ENCODE measurements around the gene ANKRD23.

Gene ANKRD23

DNA sequence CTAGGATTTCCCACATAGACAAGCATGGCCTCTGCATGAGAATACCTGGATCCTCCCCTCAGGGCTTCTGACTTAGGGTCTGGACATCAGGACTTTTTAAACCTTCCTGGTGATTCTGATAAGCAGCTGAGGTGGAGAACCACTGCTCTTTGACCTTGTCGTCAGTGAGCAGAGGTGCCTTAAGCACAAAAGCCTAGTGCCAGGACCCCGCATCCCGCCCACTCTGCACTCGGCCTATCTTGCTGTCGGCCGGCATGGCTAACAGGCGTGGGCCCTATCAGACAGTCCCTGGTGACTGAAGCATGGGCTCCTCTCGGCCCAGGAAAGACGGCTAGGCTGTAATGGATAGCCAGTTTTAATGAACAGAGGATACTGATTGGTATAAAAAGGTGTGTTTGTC, 6.2 kb downstream of the ANKRD23 start:
- DNase-seq (ENCODE audit: low read depth): no peak

DNA sequence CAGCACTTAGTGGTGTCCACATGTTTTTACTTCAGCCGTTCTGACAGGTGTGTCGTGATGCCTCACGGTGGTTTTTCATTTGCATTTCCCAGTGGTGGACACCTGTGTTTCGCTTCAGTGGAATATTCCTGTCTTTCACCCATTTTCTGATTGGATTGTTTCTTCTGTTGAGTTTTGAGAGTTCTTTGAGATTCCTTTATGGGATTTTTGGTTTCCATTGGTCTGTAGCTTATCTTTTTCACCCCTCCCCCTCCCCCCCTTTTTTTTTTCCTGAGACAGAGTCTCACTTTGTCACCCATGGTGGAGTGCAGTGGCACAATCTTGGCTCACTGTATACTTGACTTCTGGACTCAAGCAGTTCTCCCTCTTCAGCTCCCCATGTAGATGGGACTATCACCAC, 8.0 kb downstream of the ANKRD23 start:
- DNase-seq (ENCODE audit: low read depth): no peak

DNA sequence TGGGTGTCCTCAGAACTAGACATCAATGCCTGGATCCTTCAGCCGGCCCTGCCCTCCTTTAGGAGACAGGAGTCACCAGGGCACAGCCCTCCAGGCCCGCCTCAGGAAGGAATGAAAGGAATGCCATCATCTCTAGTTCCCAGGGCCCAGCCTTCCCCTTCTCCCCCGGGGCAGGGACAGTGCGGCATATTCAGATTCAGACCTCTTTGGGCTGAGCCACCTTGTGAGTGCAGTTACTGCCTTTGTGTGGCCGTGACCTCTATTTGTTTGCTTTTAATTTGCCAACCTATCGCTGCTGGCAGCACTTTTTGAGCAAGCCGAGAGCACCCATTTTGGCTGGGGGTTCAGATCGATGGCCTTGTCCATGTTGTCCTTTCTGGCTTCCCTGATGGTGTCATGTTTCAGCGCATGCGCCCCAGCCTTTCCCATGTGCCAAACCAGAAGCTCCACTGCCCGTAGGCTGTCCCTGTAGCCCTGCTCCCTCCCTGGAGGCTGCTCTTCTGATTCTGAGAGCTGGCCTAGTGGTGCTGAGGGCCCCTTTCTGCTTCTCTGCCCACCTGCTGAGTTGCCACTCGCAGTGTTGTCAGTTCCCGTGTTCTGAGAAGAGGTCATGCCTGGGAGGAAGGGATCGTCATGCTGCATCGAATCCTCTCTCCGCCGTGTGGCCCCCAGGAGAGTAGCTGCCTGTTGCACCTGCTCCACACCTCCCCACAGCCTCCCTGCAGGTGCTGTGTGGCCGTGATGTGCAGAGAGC, 10.9 kb downstream of the ANKRD23 start:
- DNase-seq (ENCODE audit: low read depth): no peak

DNA sequence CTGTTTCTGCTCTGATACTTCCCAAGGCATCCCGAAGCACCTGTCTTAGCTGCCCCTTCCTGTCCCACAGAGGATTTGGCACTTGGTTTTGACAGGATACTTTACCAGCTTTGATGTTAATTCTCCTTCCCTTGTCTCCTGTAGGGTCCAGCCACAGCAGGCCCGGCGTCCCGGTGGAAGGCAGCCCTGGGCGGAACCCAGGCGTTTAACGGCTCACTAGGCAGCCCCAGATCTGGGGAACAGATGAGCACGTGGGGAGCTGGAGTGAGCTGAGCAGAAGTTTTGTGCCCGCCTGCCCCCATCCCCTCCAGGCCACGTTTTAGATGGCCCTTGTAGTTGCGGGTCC, 11.4 kb downstream of the ANKRD23 start:
- DNase-seq (ENCODE audit: low read depth): no peak

DNA sequence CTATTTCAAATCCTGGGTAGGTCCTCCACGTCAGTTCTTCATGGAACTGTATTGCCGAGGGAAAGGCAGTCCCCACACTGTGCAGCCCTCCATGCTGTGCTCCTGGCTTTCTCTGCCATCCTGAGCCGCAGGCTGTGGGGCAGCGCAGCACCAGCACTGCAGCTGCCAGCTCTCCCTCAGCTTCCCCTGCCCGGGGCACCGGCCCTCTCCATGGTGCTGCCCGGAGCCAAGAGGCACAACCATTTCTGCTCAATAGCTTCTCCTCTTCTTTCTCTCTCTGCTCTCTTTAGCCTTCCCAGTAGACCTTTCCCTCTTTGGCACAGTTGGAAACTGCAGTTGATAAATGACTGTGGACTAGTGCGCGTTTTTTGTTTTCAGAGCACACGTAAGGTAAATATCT, 12.1 kb downstream of the ANKRD23 start:
- DNase-seq (ENCODE audit: low read depth): no peak

DNA sequence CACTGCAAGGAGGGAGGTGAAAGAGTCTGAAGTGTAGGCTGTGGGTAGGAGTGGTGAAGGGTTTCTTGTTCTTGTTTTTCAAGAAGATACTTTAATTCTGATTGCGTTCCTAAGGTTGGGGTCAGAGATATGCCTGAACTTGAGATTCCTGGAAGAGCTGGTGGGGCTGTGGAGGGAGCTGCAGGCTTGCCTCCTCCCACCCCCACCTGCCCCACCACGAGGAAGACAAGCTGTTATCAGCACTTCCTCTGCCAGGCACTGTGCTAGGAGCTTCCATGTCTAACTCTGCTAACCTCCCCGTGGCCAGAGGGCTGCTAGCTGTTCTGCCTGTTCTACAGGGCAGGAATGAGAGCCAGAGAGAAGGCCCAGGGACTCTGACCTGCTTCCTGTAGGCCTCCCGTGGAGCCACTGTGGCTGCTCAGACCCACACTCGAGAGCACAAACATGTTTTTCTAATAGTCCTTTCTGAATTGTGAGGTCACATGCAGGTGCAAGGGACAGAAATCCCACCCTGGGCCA, 13.7 kb downstream of the ANKRD23 start:
- DNase-seq (ENCODE audit: low read depth): no peak

DNA sequence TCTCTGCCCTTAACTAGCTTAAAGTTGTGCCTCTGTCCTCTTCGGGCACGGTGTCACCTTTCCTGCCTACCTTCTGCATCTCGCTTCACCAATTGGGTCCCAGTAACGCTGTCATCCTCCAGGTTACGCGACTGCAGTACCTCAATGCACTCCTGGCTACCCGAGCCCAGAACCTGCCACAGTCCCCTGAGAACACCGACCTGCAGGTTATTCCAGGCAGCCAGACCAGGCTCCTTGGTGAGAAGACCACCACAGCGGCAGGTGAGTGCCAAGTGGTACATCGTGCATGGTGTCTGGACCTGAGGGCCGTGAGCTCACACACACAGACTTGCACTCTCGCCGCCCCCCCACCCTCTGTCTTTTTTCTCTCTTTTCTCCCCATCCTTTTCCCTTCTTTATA, 14.9 kb downstream of the ANKRD23 start:
- no peak for DNase-seq (ENCODE audit: low read depth)

DNA sequence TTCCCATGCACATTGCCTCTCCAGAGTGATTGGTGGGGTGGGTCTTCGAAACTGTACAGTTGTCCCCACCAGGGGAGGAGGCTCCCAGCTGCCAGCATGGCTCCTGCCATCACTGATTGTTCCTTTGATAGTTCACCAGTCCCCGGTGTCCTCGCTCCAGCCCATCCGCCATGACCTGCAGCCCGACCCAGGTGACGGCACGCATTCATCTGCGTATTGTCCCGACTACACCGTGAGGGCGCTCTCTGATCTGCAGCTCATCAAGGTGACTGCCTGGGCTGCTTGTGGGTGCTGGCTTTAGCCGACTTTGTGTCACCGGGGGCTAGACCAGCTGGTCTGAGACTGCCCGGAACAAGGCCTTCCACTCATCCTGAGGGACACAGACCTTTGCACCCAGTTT, 15.4 kb downstream of the ANKRD23 start:
- DNase-seq (ENCODE audit: low read depth): no peak

DNA sequence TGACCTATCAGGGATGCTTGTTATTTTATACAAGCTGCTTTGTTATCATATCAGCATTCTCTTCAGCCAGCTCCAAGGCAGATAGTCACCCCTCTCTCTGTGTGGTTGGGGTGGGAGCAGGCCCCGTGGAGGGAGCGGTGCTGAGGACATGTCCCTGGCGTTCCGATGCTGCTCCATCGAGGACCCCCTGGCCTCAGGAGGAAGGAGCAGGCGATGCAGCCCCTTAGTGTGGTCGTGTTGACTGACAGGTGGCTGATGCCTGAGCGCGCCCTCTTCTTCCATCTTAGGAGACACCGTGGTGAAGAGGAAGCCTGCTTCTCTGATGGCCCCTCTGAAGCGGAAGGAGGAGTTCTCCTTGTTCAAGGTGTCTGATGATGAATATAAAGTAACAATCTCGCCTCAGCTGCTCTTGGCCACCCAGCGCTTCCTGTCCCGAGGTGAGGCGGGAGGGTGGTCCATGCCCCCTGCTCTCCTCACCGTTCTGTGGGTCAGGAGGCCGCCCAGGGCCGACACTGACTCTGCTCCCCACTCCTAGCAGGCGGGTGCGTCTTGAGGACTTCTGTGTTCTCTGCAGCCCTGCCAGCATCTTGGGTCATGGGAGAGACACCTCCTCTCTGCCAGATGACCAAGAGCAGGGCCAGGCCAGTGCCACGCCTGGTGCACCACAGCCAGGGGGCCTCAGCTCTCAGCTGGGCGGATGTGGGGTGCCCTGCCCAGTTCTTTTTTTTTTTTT, 17.1 kb downstream of the ANKRD23 start:
- no peak for DNase-seq (ENCODE audit: low read depth)

DNA sequence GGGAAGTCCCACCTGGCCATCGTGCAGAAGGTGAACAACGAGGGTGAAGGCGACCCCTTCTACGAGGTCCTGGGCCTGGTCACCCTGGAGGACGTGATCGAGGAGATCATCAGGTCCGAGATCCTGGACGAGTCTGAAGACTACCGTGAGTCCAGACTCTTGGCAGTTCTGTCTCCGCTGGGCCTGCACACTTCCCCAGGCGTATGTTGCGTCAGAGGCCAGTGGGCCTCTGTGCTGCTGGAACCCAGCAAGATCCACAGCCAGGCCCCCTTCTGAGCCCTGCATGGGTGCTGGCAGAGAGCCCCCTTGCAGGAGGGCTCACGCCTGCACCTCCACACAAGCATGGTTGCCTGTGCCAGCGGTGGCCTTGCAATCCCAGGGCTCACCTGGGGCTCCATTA, 18.8 kb downstream of the ANKRD23 start:
- DNase-seq (ENCODE audit: low read depth): no peak

DNA sequence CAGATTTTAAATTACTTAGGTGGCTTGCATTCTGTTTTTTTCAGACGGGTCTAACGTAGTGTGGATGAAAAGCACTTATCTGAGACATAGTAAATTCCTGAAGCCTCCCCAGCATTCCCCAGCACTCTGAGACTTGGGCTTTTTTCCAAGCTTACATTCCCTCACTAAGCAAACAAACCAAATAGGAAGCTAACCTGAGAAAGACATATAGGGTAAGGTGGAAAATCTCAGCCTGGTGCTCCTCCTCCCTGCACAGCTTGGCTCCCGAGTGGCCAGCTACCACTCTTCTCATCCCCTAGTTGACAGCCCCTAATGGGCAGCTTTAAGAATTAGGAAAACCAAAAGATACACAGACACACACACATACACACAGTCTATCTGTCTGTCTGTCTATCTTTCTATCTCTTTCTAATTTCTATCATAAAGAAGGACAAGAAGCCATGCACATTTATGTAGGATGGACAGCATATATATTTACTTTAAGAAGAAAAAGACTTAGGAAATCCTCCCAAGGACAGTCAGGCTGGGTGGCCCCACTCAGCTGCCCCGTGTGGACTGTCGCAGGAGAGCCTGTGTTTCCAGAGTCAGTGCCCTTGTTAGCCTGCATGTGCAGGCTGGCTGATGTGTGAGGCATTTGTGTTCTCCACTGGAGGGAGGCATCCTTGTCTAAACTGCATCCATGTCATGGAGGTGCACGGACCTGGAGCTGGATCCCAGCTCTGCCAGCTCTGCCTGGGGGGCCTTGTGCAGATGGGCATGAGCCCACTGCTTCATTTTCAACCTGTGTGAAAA, 19.5 kb downstream of the ANKRD23 start:
- no peak for DNase-seq (ENCODE audit: low read depth)

DNA sequence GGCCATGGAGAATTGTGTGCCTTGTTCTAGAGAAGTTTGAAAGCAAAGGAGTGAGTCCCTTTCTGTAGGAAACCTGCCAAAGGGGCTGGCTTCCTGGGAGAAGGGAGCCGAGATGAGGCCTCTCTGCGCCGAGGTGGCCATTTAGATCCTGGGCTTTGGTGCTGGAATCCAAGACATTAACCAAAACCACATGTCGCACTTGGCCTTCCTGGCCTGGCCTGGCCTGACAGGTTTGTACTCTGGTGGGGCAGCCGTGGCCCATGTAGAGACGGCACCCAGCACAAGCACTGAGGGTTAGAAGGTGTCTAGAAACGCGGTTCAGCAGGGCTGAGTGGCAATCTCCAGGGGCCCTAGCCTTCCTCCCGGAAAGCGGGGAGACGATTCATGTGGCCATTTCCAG, 20.6 kb downstream of the ANKRD23 start:
- DNase-seq (ENCODE audit: low read depth): no peak

DNA sequence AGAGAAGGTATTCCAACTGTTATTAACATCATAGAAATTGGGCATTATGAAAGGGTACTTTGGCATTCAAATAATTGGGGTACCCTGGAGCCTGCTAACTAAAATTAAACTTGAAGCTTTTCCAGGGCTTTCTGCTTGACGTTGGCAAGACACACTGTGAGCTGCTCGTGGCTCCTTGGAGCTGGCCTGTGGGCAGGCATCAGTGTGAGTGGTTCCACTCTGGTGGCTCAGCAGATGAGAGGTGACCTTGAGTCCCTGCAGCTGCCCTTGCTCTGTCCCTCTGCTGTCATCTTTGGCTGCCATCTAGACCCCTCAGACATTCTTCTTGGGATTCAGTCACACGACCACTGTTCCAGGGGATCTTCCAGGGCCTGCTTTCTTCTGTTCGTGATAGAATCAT, 21.0 kb downstream of the ANKRD23 start:
- no peak for DNase-seq (ENCODE audit: low read depth)

DNA sequence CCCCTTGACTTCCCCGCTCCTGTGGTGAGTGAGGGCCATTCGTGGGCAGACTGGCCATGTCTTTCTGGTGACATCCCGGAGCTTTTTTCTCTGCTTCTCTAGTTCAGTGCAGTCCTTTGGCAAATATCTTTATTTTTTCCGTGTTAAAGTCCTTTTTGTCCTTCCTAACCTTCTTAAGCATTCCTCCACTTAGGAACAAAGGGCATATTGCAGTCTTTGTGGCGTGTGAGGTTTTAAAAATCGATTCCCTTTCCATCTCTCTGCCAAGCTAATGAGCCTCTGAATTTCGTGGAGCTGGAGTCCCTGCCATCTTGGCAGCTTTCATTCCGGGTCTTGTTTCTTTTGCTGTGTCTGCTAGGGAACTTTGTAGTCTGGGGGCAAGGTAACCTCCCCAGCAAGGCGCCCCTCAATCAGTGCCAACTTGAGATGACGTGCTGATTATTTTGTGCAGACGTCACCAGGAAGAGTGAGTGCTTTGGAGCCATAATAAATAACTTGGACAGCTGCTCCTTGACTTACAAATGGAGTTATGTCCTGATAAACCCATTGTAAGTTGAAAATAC, 22.6 kb downstream of the ANKRD23 start:
- no peak for DNase-seq (ENCODE audit: low read depth)

DNA sequence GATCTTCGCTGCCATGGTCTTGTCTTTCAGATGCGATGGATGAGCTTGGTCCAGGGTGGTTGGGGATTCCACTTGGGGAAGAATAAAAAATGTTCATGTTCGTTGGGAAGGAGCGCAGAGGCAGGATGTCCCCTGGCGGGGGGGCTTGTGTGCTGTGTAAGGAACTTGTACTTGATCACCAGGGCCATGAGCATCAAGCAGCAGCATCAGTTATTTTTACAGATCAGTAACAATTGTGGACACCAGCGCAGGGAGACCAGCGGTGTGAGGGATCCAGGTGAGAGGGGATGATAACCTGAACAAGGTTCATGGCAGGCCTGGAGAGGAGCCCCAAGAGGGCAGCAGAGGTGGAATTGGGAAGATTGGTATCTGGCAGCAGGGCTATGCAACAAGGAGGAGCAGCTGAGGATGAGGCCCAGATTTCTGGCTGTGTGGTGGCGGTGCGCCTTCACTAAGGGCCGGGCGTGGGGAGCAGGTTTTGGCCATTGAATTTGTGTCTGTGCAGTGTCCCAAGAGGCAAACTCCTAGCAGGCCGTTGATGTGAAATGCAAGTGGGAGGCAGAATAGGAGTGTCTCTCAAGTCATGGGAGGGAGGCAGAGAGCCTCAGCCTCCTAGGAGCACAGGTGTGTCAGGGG, 23.8 kb downstream of the ANKRD23 start:
- no peak for DNase-seq (ENCODE audit: low read depth)

DNA sequence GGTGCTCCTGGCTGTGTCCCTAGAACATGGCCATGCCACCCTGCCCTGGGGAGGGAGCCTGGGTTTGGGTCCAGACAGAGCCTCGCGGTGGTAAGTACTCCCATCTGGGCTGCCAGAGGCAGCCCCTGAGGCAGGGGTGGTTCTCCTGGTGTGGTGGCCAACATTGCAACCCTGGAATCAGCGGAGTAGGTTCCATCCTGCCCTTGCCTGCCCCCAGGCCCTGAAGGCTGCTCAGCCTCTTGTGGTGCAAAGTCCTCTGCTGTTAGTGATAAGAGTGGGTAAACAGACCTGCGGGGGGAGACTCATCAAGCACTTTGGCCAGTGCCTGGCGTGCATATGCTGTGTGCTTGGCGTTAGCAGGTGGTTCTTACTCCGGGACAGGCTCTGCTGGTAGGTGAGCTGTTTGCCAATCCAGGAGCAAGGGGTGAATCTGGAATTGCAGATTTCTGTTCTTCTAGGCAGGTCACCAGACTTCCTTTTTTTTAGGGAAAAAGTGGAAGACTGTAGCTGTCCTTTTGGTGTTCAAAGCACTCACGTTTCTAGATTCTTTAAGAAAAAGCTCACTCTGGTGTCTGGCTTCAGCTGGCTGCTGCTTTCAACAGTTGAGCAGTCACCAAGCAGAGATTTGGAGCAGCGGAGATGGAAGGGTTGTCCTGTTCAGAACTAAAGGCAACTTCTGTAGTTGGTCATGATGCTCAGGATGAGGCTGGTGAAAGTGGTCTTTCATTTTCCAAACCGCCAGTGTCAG, 24.5 kb downstream of the ANKRD23 start:
- no peak for DNase-seq (ENCODE audit: low read depth)

DNA sequence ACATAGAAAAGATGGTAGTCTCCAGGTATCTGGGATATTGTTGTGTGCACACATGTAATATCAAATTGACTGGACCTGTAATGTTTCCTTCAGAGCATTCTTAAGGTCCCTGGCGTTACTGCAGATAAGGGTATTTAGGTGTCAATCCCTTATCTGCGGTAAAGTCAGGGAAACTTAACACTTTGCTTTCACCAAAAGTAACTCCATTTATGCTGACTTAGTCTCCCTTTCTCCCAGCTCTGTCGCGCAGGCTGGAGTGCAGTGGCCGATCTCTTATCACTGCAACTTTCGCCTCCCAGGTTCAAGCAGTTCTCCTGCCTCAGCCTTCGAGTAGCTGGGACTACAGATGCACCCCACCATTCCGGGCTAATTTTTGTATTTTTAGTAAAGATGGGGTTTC, 25.9 kb downstream of the ANKRD23 start:
- no peak for DNase-seq (ENCODE audit: low read depth)

DNA sequence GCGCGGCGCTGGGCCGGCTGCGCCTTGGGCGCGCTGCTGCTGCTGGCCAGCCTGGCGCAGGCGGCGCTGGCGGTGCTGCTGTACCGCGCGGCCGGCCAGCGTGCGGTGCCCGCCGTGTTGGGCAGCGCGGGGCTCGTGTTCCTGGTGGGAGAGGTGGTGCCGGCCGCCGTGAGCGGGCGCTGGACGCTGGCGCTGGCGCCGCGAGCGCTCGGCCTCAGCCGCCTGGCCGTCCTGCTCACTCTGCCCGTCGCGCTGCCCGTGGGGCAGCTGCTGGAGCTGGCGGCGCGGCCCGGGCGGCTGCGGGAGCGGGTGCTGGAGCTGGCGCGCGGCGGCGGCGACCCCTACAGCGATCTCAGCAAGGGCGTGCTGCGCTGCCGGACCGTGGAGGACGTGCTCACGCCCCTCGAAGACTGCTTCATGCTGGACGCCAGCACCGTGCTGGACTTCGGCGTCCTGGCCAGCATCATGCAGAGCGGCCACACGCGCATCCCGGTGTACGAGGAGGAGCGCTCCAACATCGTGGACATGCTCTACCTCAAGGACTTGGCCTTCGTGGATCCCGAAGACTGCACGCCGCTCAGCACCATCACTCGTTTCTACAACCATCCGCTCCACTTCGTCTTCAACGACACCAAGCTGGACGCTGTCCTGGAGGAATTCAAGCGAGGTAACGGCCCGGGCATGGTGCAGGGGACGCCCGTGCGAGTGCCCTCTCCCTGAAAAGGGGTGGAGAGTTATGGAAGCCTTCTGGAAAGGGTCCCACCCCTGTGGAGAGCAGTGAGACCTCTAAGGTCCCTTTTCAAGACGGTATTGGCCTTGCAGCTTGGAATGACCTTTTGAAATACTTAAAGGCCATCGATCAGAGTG, 26.8 kb downstream of the ANKRD23 start:
- no peak for DNase-seq (ENCODE audit: low read depth)

DNA sequence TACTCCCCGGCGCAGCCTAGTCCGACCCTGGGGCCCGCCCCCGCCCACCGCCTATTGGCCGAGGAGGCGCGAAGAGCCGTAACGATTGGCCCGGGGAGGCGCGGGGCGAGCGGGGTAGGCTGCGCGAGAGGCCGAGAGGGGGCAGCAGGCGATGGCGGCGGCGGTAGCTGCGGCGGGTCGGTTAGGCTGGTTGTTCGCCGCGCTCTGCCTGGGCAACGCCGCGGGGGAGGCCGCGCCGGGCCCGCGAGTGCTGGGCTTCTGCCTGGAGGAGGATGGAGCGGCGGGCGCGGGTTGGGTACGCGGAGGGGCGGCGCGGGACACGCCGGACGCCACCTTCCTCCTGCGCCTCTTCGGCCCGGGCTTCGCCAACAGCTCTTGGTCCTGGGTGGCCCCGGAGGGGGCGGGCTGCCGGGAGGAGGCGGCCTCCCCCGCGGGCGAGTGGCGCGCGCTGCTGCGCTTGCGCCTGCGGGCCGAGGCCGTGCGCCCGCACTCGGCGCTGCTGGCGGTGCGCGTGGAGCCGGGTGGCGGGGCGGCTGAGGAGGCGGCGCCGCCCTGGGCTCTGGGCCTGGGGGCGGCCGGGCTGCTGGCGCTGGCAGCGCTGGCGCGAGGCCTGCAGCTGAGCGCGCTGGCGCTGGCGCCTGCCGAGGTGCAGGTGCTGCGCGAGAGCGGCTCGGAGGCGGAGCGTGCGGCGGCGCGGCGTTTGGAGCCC, 27.5 kb downstream of the ANKRD23 start, which contains the start of gene CNNM3:
Gene CNNM3 (plus strand): TSS at position 142 of the 709 bp plus-strand sequence. CDS start 10 bp downstream, at position 152.
- DNase-seq (ENCODE audit: low read depth): peak; percentile 71

All from fibroblast of the conjunctiva (primary cell).